GM19328 (cell line): ENCODE data around the gene TEX30.
A peak's percentile ranks its signal among the peaks of the same experiment; 100 is the strongest.
"Not testable (repeated sequence)": the region's sequence is repeated elsewhere in the genome, so short reads cannot be mapped to it uniquely, and the experiment has no call there.

Experiments used
- ATAC-seq: cut with Tn5 transposase; IDR thresholded peaks from one replicate; pipeline ENCODE4 v1.9.1; 2021; ENCODE audit warnings: mild to moderate bottlenecking, moderate library complexity; ENCODE audit not compliant: unreplicated experiment

The TEX30 gene

DNA sequence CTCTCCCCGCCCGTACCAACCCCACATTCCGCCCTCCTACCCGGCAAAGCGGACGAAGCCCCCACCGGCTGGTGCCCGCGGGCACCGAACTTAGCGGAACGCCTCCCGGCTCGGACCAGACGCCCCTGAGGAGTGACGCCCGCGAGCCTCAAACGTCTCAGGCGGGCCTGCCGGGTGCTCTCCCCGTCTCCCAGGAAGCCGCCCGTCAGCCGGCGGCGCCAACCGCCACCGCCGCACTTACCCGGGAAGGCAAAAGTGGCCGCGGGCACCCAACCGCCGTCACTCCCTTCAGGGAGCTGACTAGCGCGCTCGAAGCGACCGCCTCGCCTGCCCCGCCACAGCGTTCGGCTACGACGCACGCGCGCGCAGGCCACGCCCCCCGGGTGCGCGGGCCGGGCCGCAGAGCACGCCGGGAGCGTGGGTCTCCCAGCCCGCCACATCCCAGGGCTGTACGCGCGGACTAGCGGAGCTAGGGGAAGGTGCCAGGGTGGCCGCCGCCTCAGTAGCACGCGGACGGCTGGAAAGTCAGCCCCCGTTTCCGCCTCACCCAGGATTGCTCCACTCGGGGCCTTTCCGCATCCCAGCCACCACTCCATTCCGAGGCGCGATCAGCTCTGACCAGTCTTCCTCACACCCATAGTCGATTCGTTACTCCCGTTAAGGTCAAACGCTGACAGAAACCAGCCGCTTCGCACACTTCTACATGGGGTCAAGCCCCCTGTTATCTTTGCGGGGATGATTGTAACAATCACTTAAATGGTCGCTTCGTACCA, at the start of gene TEX30:
Gene TEX30 (minus strand): TSS at position 346 of the 773 bp plus-strand sequence. CDS start 3,760 bp downstream, outside the sequence.
- peak; percentile 94 for ATAC-seq

DNA sequence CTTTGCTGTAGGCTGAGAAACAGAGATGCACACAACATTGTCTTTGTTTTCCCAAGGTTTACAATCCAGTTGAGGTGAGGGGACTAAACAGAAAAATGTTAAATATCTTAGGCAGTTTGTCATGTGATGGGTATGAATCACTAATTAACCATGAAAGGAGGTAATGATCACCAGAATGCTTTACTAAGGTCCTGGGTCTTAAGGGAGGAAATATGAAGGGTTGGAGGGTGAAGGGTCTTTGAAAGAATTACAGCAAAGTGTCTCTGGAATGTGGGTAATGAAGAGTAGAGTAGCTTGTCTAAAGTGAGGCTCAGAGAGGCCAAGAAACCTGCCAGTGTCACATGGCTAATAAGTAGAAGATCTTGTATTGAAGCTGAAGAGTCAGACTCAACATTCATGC, 44.3 kb upstream of the TEX30 start:
- ATAC-seq, result no peak

DNA sequence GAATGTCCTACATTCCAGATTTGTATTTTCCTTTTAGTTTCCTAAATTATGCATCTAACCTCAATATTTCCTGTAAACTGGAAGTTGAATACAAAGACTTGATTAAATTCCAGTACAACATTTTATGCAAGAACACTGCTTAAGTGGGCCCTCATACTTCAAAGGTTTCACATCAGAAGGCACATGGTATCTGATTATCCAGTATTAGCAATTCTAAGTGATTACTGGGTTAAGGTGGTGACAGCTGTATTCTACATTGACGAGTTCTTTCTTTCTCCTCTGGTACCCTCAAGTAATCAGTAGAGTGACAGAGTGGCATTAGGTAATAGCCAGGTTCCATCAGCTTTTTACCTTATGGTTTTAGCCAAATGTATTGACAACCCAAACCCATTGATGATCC, 43.7 kb upstream of the TEX30 start:
- no peak for ATAC-seq

DNA sequence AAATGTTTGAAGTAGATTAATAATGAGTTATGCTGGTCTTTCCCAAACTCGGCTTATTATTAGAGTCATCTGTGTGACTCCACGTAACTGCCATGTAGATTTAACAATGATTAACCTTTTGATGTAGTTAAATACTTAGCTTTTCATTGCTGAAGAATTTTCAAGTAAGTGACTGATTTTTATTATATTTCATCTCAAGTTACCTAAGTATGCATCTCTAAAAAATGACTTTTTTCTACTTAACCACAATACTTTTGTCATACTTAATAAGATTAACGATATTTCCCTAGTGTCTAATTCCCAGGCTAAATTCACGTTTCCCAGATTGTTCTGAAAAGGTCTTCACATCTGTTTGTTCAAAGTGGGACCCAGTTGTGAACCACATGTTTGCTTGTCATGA, 43.1 kb upstream of the TEX30 start:
- no peak for ATAC-seq

DNA sequence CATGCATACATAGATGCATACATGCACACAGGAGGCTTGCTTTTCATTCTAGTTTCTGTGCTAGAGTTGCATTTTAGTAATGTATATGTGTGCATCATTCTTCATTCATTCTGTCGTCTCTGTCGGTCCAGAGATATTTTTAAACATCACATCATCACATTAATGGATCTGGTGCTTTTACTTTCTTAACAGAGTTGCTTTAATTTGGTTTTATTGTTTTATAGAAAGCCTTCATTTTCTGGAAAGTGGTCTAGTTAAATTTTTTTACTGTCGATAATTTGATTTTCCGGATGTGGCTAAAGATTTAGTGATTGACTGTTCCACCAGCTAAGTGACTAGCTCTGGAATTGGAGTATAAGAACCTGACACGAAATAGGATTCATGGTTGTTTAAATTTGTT, 42.2 kb upstream of the TEX30 start:
- no peak for ATAC-seq

DNA sequence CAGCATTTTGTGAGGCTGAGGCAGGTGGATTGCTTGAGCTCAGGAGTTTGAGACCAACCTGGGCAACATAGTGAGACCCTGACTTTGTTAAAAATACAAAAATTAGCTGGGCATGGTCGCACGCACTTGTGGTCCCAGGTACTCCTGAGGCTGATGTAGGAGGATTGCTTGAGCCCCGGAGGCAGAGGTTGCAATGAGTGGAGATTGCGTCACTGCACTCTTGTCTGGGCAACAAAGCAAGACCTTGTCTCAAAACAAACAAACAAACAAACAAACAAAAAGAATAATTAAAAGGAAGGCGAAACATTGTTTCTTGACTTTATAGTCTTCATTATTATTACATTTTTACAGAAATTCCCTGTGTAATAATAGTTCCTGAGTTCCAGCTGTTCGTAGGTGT, 41.2 kb upstream of the TEX30 start:
- ATAC-seq, result no peak

DNA sequence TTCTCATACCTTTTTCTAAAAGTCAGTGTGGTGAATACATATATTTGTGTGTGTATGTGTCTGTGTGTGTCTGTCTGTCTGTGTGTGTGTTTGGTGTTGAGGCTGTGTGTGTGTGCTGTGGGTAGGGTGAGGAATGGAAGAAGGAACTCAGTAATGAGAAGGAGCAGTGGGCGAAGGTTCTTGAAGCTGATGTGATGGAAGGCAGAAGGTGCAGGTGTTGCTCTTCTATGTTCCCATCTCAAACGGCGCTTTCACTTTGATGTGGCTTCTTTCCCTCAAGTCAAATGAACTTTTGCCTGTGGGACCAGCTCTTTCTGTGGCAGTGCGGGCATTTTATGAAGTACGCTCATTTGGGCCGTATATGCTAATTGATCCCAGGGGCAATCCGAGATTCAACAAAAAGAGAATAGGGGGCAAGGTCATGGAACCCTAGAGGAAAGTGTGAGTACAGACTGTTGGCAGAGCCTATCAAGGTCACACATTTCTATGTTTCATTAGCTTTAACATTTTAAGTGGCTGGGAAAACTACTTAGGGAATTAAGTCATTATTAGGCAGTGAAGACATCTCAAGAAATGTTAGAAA, 40.5 kb upstream of the TEX30 start:
- ATAC-seq, result no peak

DNA sequence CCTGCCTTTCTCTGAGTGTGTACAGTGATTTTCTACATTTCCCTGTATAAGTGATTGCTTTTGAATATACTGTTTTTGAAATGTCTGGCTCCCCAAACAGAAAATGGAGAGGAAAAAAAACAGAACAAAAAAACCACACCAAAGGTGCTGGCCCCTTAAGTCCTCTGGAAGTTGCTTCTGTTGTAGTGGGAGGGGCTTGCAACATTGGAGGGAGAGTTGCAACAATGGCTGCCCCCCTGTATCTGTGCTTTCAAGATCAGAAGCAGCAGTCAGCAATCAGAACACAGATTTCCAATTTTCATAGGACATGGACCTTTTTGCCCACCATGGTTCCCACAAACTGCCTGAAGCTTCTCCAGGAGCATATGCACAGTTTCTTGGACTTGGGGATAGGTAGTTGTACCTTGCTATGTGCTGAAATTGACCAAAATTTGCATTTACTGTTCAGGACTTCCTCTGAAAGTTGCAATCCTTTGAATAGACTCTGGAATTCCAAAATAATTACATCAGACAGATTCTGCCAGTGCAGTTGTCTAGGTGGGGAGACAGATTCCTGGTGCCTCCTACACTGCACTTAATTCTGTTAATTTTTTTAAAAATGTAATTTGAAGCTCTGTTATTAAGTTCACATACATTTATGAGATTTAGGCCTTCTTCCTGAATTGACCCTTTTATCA, 39.2 kb upstream of the TEX30 start:
- ATAC-seq, result no peak

DNA sequence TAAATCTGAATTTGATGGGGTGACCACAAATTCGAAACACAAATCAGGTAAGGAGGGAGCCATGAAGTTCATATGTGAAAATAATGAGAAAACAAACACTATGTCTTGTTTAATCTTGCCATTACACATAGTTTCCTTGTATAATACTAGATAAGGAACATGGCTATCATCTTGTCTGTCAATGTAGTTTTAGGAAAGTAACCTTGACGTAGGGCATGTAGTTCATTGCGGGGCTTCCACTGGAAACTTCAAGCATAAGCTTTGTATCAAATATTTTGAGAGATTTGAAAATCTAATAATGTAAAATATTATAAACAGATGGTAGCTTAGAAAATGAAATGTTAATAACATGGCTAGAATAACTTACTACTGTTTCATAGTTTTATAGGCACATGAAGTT, 34.1 kb upstream of the TEX30 start:
- ATAC-seq, result no peak

DNA sequence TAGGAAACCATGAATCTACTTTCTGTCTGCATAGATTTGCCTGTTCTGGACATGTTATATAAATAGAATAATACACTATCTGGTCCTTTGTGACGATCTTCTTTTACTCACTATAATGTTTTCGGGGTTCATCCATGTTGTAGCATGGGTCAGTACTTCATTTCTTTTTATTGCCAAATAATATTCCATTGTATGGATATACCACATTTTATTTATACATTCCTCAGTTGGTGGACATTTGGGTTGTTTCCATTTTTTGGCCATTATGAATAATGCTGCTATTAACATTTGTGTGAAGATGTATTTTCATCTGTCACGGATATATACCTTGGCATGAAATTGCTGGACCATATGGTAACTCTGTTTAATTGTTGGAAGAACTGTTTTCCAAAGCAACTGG, 32.1 kb upstream of the TEX30 start:
- ATAC-seq, result no peak

DNA sequence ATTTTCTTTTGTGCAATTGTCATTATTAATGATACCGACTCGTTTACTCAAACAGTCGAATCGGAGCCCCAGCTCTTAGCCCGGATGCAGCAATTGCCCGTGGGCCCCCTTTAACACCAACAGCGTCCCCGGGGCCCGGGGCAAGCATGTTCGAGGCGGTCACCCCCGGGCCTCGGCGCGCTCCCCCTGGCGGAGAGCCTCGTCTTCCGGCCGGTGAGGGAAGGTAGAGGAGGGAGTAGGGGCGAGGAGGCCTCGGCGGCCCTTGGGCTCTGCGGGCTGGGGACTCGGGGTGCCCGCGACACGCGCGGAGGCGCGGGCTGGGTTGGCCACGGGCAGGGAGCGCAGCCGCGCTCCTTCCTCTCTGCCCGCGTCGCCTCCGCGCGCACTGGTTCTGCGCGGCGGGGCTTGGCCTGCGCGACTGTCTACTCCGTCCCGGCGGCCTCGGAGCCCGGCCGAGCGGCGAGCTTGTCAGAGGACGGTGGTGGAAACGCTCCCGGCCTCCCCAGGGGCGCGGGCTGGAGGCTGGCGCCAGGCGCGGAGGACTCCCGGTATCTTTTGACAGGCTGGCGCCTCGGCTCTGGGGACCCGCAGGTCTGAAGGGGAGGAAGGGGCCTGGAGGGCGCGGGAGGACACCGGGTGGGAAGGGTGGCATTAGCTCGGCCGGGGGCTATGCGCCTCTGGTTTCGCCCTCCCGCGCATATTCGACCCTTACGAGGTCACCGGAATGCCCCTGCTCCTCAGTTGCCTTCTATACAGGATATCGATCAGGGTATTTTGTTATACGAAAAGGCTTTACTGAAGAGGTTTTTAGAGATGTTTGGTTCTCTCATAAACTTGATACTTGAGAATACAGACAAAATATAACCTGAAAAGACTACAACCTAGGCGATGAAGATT, 26.8 kb upstream of the TEX30 start:
- ATAC-seq, result peak; percentile 76

DNA sequence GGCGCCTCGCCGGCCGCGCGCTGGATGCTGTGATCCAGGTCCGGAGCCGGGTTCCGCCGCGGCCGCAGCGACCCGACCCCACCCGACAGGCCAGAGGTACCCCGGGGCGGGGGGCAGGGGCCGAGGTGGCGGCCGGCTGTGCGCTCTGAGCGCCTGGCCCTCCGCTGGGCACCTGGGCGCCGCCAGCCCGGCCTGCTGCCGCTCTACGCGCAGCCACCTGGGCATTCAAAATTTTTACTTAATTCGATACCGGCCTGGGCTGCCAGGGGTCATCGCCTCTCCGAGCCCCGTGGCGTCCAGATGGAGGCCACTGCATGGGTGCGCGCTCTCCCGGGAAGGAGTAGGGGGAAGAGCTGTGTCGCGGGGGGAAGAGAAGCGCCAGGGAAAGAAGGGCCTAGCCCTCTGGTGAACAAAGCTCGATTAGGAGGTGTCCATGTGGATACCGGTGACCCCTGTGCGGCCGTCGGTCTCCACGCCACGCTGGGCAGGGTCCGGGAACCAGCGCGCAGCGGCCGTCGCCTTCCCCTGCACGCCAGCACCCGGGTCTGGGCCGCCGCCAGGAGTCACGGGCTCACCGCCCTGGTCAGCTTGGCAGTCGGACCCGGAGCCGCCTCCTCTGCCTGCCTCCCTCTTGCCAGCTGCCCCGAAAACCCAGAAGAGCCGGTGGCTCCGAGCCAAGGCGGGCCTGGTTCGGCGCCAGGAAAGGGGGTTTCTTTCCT, 26.0 kb upstream of the TEX30 start:
- peak; percentile 5 for ATAC-seq

DNA sequence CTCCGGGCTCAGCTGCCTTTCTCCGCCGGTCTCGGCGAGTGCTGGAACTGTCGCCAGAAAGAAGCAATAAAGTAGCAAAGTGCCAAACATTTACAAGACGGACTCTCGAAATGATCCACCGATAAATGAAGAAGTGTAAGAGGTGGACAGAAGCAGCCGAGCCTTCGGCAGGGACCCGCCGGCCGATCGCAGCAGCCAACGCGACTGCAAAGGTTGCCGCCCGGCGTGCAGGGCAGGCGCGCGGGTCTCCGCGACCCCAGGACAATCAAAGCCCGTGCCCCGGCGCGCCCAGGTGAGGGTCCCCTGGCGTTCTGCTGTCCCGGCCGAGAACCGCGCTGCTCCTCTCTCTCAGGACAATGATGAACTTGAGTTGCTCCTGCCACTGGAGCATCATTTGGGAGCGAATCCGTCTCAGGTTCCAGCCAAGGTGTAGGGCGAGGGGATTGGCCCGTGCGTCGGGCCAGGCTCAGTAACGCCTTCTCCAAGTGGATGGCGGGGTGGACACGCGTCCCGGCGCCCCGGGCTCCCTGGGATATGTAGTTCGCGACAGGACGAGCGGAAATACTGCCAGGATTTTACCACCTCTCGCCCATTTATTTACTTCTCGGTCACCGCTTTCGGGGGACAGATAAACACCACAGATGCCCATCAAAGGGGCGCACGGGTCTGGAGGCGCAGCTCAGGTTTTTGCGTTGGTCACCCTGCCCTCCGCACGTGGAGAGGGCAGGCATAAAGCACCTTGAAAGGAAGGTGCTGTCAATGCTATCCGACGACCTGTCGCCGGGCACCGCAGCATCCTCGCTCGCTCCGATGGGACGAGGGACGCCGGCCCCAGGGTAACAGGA, 25.2 kb upstream of the TEX30 start, which contains the start of the genes BIVM and POGLUT2:
Gene BIVM (plus strand): TSS at position 539 of the 845 bp plus-strand sequence. CDS start 8,149 bp downstream, outside the sequence.
Gene POGLUT2 (minus strand): TSS at position 396 of the 845 bp plus-strand sequence. CDS start 306 bp downstream, at position 90.
- ATAC-seq, result peak; percentile 69

DNA sequence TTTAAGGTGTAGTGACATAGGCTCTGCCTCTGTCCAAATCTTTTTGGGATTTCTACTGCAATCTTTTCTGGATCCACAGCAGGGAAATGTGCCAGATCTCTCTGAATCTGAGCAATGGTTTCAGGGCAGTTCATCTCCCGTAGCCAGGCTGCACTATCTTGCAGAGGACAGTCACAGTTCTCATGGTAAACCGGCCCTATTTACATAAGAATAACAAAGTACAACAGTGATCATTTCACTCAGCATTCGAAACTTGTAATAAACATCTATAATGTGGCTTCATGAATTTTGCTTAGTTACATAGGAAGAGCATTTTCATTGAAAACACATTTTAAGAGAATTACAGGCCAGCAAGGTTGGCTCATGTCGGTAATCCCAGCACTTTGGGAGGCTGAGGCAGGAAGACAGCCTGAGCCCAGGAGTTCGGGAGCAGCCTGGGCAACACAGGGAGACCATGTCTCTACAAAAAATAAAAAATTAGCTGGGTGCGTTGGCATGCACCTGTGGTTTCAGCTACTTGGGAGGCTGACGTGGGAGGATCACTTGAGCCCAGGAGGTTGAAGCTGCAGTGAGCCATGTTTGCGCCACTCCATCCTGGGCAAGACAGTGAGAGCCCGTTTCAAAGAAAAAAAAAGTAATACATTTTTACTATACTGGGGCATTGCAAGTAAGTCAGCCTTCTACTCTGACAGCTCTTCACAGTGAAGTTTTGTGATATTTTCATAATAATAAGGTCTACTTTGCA, 20.2 kb upstream of the TEX30 start:
- ATAC-seq, result no peak

DNA sequence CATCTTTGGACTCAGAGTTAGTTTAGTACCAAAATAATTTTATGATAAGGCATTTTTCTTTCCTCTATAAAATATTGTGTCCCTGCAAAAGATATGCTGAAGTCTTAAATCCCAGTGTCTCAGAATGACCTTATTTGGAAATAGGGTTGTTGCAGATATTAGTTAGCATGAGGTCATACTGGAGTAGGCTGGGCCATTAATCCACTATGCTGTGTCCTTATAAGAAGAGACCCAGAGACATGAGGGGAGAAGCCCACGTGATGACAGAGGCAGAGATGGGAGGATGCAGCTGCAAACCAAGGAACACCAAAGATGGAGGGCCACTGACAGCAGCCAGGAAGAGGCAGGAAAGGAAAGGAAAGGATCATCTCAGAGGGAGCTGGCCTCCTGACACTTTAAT, 18.8 kb upstream of the TEX30 start:
- no peak for ATAC-seq

DNA sequence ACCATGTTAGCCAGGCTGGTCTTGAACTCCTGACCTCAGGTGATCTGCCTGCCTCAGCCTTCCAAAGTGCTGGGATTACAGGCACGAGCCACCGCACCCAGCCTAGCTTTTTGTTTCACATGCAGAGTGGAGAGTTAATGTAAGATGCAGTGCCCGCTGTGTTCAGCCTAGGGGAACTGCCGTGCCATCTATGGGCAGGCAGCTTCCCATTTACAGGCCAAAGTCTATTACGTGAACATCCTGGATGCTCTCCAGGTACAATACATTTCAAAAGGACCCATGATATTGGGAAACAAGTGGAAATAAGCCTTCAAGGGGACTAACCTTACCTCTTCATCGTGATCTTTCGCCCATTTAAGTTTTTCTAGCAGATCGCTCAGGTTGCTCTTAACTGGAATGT, 15.1 kb upstream of the TEX30 start:
- no peak for ATAC-seq

DNA sequence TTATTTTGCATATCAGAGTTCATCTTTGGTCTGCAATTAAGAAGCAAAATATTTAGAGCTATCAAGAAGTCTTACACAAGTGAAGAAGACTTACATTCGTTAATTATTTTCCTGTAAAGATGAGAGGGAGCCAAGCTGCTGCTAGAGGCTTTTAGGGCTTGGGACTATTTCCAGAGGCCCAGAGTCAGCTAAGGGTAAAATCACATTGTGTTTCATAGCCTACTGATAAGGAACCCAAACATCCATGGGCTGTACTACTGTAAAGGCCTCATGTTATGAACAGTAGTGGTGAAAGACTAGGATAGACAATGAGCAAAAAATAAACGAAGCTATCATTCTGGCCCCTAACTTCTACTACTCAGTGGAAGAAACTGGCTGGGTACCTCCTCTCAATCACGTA, 10.9 kb upstream of the TEX30 start:
- no peak for ATAC-seq

DNA sequence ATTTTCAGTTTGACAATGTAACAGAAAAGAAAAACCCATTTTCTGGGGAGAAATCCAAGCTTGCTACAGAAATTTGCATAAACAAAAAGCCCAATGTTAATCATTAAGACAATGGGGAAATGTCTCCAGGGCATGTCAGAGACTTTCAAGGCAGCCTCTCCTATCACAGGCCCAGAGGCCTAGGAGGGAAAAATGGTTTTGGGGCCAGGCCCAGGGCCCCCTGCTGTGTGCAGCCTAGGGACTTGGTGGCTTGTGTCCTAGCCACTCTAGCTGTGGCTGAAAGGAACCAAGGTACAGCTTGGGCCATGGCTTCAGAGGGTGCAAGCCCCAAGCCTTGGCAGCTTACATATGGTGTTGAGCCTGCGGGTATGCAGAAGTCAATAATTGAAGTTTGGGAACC, 8.0 kb upstream of the TEX30 start:
- ATAC-seq, result no peak

DNA sequence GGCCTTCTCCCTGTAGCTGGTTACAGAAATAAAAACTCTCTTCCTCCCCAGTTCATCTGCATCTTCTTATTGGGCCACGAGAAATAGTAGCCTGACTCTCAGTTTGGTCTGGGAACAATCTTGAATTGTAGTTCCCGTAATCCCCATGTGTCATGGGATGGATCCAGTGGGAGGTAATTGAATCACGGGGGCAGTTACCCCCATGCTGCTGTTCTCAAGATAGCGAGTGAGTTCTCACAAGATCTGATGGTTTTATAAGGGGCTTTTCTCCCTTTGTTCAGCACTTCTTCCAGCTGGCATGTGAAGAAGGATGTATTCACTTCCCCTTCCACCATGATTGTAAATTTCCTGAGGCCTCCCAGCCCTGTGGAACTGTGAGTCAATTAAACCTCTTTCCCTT, 7.1 kb upstream of the TEX30 start:
- ATAC-seq, result not testable (repeated sequence)
